Measurements from ENCODE around the gene ARL6IP1. TPM values are rescaled to one million over a fixed set of nuclear protein-coding genes. Genes with fewer than 3 reads are reported as not detected.

The ARL6IP1 gene
- total and polyA plus RNA-seq, 2 donors (not counting 3 experiments of a cell fraction or from before 2014, with no cell fraction given), result 251 to 338 TPM

GRCh38 chr16:18827890-18828289, 26.5 kb upstream of the ARL6IP1 start:
- no peak for TF ChIP-seq GATA2 (IDR thresholded peaks at IDR 0.05; ENCODE audit: insufficient read depth, insufficient read length, low read depth, low read length)
- no peak for TF ChIP-seq FOS (IDR thresholded peaks at IDR 0.05; ENCODE audit: borderline replicate concordance, insufficient read depth, low read length)
- no peak for TF ChIP-seq POLR2AphosphoS5 (IDR thresholded peaks at IDR 0.05; ENCODE audit: insufficient read depth, low read depth, low read length)
- TF ChIP-seq POLR2A (IDR thresholded peaks at IDR 0.05; ENCODE audit: low read depth, low read length), result no peak
- TF ChIP-seq MAX (IDR thresholded peaks at IDR 0.05; ENCODE audit: insufficient read depth, insufficient read length), result no peak
- TF ChIP-seq EZH2 (IDR thresholded peaks at IDR 0.05; ENCODE audit: borderline replicate concordance, low read depth, low read length, severe bottlenecking), result no peak
- TF ChIP-seq MYC (IDR thresholded peaks at IDR 0.05; ENCODE audit: low read depth, low read length), result no peak
- TF ChIP-seq JUN (IDR thresholded peaks at IDR 0.05; ENCODE audit: borderline replicate concordance, insufficient read depth, insufficient read length, low read depth), result no peak
- no peak for TF ChIP-seq CTCF (IDR thresholded peaks at IDR 0.05; ENCODE audit: extremely low read depth in 1 of 2, insufficient read depth in 1 of 2, low read depth in 1 of 2, low read length in 2 of 2)
- Histone ChIP-seq H2AFZ (ENCODE audit: low read depth, low read length) (no peak overlapping the region), H3K36me3 (ENCODE audit: control insufficient read depth in 2 of 2, extremely low read depth in 1 of 2, insufficient read depth in 2 of 2, low read length in 2 of 2) (peaks cover 13 to 34% of the 10 kb centered on the region in 2 experiments), H4K20me1 (replicated peaks; ENCODE audit: control insufficient read depth, extremely low read depth, insufficient read depth, low read length) (no peaks in the 10 kb centered on the region), H3K27ac (ENCODE audit: insufficient read depth, low read depth, low read length) (no peak overlapping the region), H3K9me1 (replicated peaks; ENCODE audit: control insufficient read depth, extremely low read depth, insufficient read depth, low read length) (no peaks in the 10 kb centered on the region), H3K4me2 (ENCODE audit: insufficient read depth, low read length) (no peak overlapping the region), H3K9me3 (replicated peaks; ENCODE audit: control insufficient read depth, insufficient read depth, low read length) (no peaks in the 10 kb centered on the region), H3K79me2 (ENCODE audit: control insufficient read depth, insufficient read depth, low read length) (no peaks in the 10 kb centered on the region), H3K4me3 (replicated peaks in 1 of 3; ENCODE audit: insufficient read depth in 1 of 3, low read depth in 1 of 3, low read length in 3 of 3) (no peak overlapping the region), H3K27me3 (ENCODE audit: control insufficient read depth in 2 of 2, insufficient read depth in 2 of 2, low read length in 2 of 2) (no peaks in the 10 kb centered on the region), H3K9ac (replicated peaks; ENCODE audit: extremely low read depth, insufficient read depth, low read length) (no peak overlapping the region), H3K4me1 (ENCODE audit: control insufficient read depth, extremely low read depth, insufficient read depth, low read length) (no peaks in the 10 kb centered on the region)
- CTCF ChIA-PET, result interaction anchor here (0.6 to 1.4 kb wide), 2 partner anchors 8 to 26 kb away, joined by 3 to 5 read pairs; partner anchors contain the start of gene ARL6IP1
- intact Hi-C loops (cut with micrococcal nuclease) (no loop called here), dilution Hi-C loops (cut with MboI; ENCODE audit: extremely low pct_ligation_motif_present, low sequenced_read_pairs) (no loop called here)
- BruUV-seq (replicated peaks), result no TSS peak
- FAIRE-seq (no peak), DNase-seq (ENCODE audit: low read depth, low spot score) (no peak)
- POLR2A ChIA-PET, result no interaction called here

Measured in endothelial cell of umbilical vein (primary cell).